Mesendoderm (in vitro differentiated cells): ENCODE measurements around the gene PIK3IP1.

Experiments
- DNase-seq: peaks from one replicate; pipeline ENCODE4 v3.0.0; 2013
- H2AK5ac ChIP-seq: 2 replicates; pipeline ENCODE4 v1.6.1; 2013; ENCODE audit warnings: low read length, inconsistent platforms
- H2BK120ac ChIP-seq: 2 replicates; pipeline ENCODE4 v1.6.1; 2013; ENCODE audit warnings: low read depth, mild to moderate bottlenecking, low read length, moderate library complexity, mixed read lengths
- H2BK15ac ChIP-seq: replicated peaks from 2 replicates; pipeline ENCODE4 v1.6.1; 2013; ENCODE audit warnings: low read depth, mild to moderate bottlenecking, moderate library complexity
- H2BK5ac ChIP-seq: 2 replicates; pipeline ENCODE4 v1.6.1; 2013; ENCODE audit warnings: low read length, inconsistent platforms
- H3K18ac ChIP-seq: 2 replicates; pipeline ENCODE4 v1.6.1; 2013; ENCODE audit warnings: mild to moderate bottlenecking, low read length, mixed read lengths
- H3K23ac ChIP-seq: one replicate; pipeline ENCODE4 v1.6.1; 2013; ENCODE audit warnings: low read length
- H3K27ac ChIP-seq: 2 replicates; pipeline ENCODE4 v1.5.1; 2013; ENCODE audit warnings: low read depth, mild to moderate bottlenecking, inconsistent platforms, low read length, moderate library complexity
- H3K27me3 ChIP-seq: 2 replicates; pipeline ENCODE4 v1.6.1; 2013; ENCODE audit warnings: low read length, control low read depth, mild to moderate bottlenecking, inconsistent platforms; ENCODE audit not compliant: insufficient read depth, poor library complexity
- H3K36me3 ChIP-seq: 2 replicates; pipeline ENCODE4 v1.6.1; 2013; ENCODE audit warnings: low read length, inconsistent platforms; ENCODE audit not compliant: control insufficient read depth, insufficient read depth
- H3K4ac ChIP-seq: one replicate; pipeline ENCODE4 v1.6.1; 2013; ENCODE audit warnings: low read depth, mild to moderate bottlenecking, low read length, moderate library complexity
- H3K4me1 ChIP-seq: 2 replicates; pipeline ENCODE4 v1.6.1; 2013; ENCODE audit warnings: low read depth, low read length, inconsistent platforms; ENCODE audit not compliant: control insufficient read depth
- H3K4me2 ChIP-seq: 2 replicates; pipeline ENCODE4 v1.6.1; 2013; ENCODE audit warnings: low read length
- H3K4me3 ChIP-seq: 2 replicates; pipeline ENCODE4 v1.5.1; 2013; ENCODE audit warnings: mild to moderate bottlenecking, low read length
- H3K56ac ChIP-seq: one replicate; pipeline ENCODE4 v1.6.1; 2013; ENCODE audit warnings: low read length
- H3K79me1 ChIP-seq: 2 replicates; pipeline ENCODE4 v1.6.1; 2013; ENCODE audit warnings: low read length, inconsistent platforms
- H3K79me2 ChIP-seq: 2 replicates; pipeline ENCODE4 v1.6.1; 2013; ENCODE audit warnings: mild to moderate bottlenecking, low read length; ENCODE audit not compliant: control insufficient read depth, insufficient read depth
- H3K9ac ChIP-seq: 2 replicates; pipeline ENCODE4 v1.6.1; 2013; ENCODE audit warnings: low read length, inconsistent platforms
- H4K5ac ChIP-seq: one replicate; pipeline ENCODE4 v1.6.1; 2013; ENCODE audit warnings: low read length
- H4K8ac ChIP-seq: one replicate; pipeline ENCODE4 v1.6.1; 2013; ENCODE audit warnings: low read depth, mild to moderate bottlenecking, control low read depth, low read length, moderate library complexity
- WGBS: extraction: QIAGEN DNeasy Blood & Tissue Kit; methylation state at CpG from one replicate; pipeline ENCODE4 v1.1.7; 2013; ENCODE audit warnings: low lambda C conversion rate, missing lambda C conversion rate; ENCODE audit not compliant: insufficient coverage; ENCODE audit errors: extremely low coverage; 5-methylcytosine and 5-hydroxymethylcytosine counted together

Gene PIK3IP1

DNA sequence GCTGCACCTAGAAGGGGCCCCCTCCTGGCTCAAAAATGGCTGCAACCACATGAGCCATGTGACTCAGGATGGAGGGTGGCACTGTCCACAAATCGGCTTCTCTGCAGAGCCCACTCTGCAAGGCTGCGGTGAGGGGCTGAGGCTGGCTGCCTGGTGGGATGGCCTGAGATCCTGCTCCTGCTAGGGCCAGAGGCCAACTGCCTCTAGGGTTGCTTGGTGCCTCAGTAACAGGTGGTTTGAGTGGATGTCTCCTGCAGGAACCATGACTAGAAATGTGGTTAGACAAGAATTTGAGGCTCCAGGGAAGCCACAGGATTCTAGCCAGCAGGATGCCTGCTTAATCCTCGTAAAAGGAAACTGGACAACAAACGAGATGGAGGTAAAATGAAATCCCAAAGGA is 36.7 kb upstream of the PIK3IP1 start:
- Histone ChIP-seq H2BK120ac (no peak overlapping the region), H3K79me2 (peaks cover 2% of the 10 kb centered on the region), H2BK5ac (no peak overlapping the region), H3K9ac (no peak overlapping the region), H3K23ac (no peak overlapping the region), H3K18ac (no peak overlapping the region), H3K79me1 (peaks cover 12% of the 10 kb centered on the region), H3K56ac (no peak overlapping the region), H3K4me3 (no peak overlapping the region), H3K4ac (no peak overlapping the region), H4K8ac (no peak overlapping the region), H3K4me2 (no peak overlapping the region), H3K27me3 (no peaks in the 10 kb centered on the region), H3K4me1 (no peaks in the 10 kb centered on the region), H3K36me3 (peaks cover 29% of the 10 kb centered on the region), H4K5ac (no peak overlapping the region), H2AK5ac (no peak overlapping the region), H3K27ac (no peak overlapping the region), H2BK15ac (no peak overlapping the region)
- no CpG with 5 or more reads among the region's 4 CpGs for WGBS
- no peak for DNase-seq

DNA sequence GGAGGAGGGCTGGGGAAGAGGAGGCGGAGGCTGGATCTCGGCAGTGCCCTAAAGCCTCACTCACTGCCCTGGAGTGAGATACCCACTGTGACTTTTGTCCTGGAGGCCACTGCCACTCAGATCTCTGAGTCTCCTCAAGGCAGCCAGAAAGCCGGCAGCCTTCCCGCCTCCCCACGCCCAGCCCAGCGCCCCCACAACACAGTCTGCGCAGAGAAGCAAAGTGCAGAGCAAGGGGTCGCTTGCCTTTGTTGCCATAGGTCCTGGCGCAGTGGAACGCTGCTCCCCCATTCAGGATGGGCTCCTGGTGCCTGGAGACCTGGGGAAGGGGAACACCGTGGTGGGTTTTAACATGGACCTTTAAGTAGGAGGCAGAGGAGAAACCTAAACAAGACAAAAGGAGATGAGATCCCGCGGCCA is 36.3 kb upstream of the PIK3IP1 start:
- Histone ChIP-seq H3K4ac (no peak overlapping the region), H4K5ac (no peak overlapping the region), H2BK120ac (no peak overlapping the region), H3K4me1 (no peaks in the 10 kb centered on the region), H4K8ac (no peak overlapping the region), H3K18ac (no peak overlapping the region), H2BK15ac (no peak overlapping the region), H3K27me3 (no peaks in the 10 kb centered on the region), H3K56ac (no peak overlapping the region), H3K27ac (no peak overlapping the region), H3K4me3 (no peak overlapping the region), H3K4me2 (no peak overlapping the region), H3K23ac (no peak overlapping the region), H3K79me2 (peaks cover 2% of the 10 kb centered on the region), H3K79me1 (peaks cover 12% of the 10 kb centered on the region), H2AK5ac (no peak overlapping the region), H3K9ac (no peak overlapping the region), H2BK5ac (no peak overlapping the region), H3K36me3 (peaks cover 29% of the 10 kb centered on the region)
- no peak for DNase-seq
- no CpG with 5 or more reads among the region's 13 CpGs for WGBS

DNA sequence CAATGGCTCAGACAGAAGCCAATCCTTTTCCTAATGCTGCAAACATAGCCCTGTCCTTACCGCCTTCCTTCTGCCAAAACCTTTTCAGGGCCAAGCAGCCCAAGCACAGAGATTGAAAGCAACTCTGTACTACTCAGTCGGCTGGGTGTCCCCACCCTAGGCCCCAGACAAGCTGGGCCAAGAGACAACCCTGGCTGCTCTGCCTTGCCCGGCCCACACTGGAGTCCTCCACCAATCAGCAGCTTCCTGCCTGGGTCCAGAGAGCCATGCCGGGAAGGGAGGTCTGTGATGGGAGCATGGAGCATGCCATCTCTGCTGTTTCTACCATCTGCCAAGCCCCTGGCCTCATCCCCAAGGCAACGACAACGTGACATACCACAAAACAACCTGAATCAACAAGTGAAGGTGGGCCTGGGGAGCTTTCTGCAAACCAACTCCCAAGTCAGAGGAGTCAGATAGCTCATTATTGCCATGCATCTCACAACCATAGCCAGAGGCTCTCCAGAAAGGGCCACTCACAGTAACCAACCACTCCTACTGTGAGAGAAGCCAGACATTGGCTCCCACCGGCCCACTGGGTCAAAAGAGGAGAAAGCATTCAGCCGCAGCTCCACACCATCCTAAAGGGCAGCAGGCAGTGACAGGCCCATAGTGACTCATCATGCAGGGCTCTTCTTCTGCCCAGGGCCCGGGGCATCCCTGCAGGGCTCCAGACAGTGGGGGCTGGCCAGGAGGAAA is 35.7 kb upstream of the PIK3IP1 start:
- Histone ChIP-seq H3K4me1 (no peaks in the 10 kb centered on the region), H3K4ac (no peak overlapping the region), H3K79me1 (peaks cover 12% of the 10 kb centered on the region), H3K36me3 (peaks cover 29% of the 10 kb centered on the region), H4K8ac (no peak overlapping the region), H3K23ac (peak overlapping the region; percentile 66), H2AK5ac (no peak overlapping the region), H3K27me3 (no peaks in the 10 kb centered on the region), H2BK120ac (no peak overlapping the region), H3K4me3 (no peak overlapping the region), H4K5ac (no peak overlapping the region), H3K27ac (no peak overlapping the region), H3K9ac (no peak overlapping the region), H3K4me2 (no peak overlapping the region), H2BK15ac (no peak overlapping the region), H2BK5ac (no peak overlapping the region), H3K79me2 (peaks cover 2% of the 10 kb centered on the region), H3K56ac (no peak overlapping the region), H3K18ac (no peak overlapping the region)
- peak; percentile 59 for DNase-seq
- WGBS, result no CpG with 5 or more reads among the region's 9 CpGs

DNA sequence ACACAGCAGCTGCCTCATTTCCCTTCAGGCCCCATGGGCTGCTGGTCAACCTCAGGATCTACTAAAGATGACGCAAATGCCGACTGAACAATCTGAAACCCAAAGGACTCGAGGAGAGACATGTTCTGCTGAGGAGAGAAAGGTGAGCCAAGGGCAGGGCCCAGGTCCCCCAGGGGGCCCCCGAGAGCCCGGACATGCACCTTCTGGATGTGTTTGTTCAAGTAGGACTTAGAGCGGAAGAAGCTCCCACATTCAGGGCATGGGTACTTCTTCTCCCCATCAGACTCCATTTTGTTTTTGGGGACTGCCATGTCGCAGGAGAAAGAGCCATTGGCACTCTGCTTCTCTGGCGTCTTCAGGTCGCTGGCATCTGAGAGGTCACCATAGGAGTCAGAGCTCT is 34.6 kb upstream of the PIK3IP1 start:
- H2BK120ac ChIP-seq, result no peak overlapping the region
- no CpG with 5 or more reads among the region's 9 CpGs for WGBS
- H2BK5ac ChIP-seq, result no peak overlapping the region
- H3K4me1 ChIP-seq, result no peaks in the 10 kb centered on the region
- no peak overlapping the region for H4K5ac ChIP-seq
- no peaks in the 10 kb centered on the region for H3K79me2 ChIP-seq
- peaks cover 9% of the 10 kb centered on the region for H3K79me1 ChIP-seq
- no peak overlapping the region for H3K23ac ChIP-seq
- peaks cover 20% of the 10 kb centered on the region for H3K36me3 ChIP-seq
- no peak overlapping the region for H3K4me2 ChIP-seq
- H2BK15ac ChIP-seq, result no peak overlapping the region
- H3K4ac ChIP-seq, result no peak overlapping the region
- H3K27ac ChIP-seq, result no peak overlapping the region
- no peaks in the 10 kb centered on the region for H3K27me3 ChIP-seq
- DNase-seq, result no peak
- H3K18ac ChIP-seq, result no peak overlapping the region
- no peak overlapping the region for H4K8ac ChIP-seq
- H3K9ac ChIP-seq, result no peak overlapping the region
- H3K4me3 ChIP-seq, result no peak overlapping the region
- H2AK5ac ChIP-seq, result no peak overlapping the region
- no peak overlapping the region for H3K56ac ChIP-seq

DNA sequence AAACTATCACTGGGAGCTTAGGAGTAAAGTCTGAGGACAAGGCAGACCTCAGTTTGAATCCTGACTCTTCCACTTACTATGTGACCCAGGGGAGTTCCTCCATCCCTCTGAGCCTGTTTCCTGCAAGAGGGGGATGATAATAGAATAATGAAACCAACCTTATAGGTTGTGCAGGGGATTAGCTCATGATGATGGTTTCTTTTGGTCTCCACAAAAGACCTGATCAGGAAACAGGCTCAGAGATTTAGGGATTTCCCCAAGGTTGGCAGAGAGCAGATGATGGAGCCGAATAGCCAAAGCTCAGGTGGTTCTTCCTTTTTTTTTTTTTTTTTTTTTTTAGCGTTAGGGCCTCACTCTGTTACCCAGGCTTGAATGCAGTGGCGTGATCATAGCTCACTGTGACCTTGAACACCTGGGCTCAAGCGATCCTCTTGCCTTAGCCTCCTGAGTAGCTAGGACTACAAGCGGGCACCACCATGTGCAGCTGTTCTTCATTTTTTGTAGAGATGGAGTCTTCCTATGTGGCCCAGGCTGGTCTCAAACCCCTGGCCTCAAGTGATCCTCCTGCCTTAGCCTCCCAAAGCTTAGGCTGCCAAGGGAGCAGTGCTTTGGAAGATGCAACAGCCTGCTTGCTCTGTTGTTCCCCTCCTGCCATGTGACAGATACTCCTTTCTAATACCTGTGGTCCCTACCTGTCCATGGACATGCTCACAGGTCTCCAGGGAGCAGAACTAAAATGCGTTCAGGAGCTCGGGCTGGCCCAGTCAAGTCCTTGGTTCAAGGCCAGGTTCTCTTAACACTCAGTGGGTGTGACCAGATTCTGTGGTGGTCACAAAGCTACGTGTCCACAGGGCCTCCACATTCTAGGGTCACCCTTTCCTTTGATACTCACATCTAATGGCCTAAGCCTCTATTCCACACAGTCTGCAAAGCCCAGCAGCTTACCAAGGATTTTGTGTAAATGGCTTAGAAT is 31.6 kb upstream of the PIK3IP1 start:
- H3K56ac ChIP-seq, result no peak overlapping the region
- H3K4ac ChIP-seq, result no peak overlapping the region
- H2BK120ac ChIP-seq, result no peak overlapping the region
- no peak overlapping the region for H3K4me3 ChIP-seq
- H2BK5ac ChIP-seq, result no peak overlapping the region
- H3K27me3 ChIP-seq, result no peaks in the 10 kb centered on the region
- H3K79me1 ChIP-seq, result no peaks in the 10 kb centered on the region
- H2AK5ac ChIP-seq, result no peak overlapping the region
- no peak overlapping the region for H3K18ac ChIP-seq
- no peak overlapping the region for H3K4me2 ChIP-seq
- no peak for DNase-seq
- no peak overlapping the region for H3K27ac ChIP-seq
- no peaks in the 10 kb centered on the region for H3K79me2 ChIP-seq
- H4K5ac ChIP-seq, result no peak overlapping the region
- H4K8ac ChIP-seq, result no peak overlapping the region
- peaks cover 10% of the 10 kb centered on the region for H3K36me3 ChIP-seq
- H3K9ac ChIP-seq, result no peak overlapping the region
- no CpG with 5 or more reads among the region's 8 CpGs for WGBS
- no peaks in the 10 kb centered on the region for H3K4me1 ChIP-seq
- no peak overlapping the region for H3K23ac ChIP-seq
- H2BK15ac ChIP-seq, result no peak overlapping the region
